Measurements from ENCODE around the gene SLC39A11.
"Not testable (repeated sequence)": the region's sequence is repeated elsewhere in the genome, so short reads cannot be mapped to it uniquely, and the experiment has no call there.

DNA sequence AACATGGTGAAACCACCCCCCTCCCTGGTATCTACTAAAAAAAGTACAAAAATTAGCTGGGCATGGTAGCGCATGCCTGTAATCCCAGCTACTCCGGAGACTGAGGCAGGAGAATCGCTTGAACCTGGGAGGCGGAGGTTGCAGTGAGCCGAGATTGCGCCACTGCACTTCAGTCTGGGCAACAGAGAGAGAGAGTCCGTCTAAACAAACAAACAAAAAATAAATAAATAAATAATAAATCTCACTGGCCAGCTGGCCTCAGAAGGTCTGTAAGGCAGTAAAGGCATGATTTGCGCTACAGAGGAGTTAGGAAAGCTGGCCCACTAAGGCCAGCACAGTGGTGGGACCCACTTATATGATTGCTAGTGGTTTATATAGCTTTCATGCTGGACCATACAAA, 155.2 kb downstream of the SLC39A11 start:
- TF ChIP-seq, protein P1, sequence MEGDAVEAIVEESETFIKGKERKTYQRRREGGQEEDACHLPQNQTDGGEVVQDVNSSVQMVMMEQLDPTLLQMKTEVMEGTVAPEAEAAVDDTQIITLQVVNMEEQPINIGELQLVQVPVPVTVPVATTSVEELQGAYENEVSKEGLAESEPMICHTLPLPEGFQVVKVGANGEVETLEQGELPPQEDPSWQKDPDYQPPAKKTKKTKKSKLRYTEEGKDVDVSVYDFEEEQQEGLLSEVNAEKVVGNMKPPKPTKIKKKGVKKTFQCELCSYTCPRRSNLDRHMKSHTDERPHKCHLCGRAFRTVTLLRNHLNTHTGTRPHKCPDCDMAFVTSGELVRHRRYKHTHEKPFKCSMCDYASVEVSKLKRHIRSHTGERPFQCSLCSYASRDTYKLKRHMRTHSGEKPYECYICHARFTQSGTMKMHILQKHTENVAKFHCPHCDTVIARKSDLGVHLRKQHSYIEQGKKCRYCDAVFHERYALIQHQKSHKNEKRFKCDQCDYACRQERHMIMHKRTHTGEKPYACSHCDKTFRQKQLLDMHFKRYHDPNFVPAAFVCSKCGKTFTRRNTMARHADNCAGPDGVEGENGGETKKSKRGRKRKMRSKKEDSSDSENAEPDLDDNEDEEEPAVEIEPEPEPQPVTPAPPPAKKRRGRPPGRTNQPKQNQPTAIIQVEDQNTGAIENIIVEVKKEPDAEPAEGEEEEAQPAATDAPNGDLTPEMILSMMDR (IDR thresholded peaks at IDR 0.05; ENCODE audit: insufficient read depth, low read length) = not testable (repeated sequence)
- not testable (repeated sequence) for TF ChIP-seq POLR2AphosphoS5, GABPA (IDR thresholded peaks at IDR 0.05; ENCODE audit: low read depth)
- TF ChIP-seq, protein P2, sequence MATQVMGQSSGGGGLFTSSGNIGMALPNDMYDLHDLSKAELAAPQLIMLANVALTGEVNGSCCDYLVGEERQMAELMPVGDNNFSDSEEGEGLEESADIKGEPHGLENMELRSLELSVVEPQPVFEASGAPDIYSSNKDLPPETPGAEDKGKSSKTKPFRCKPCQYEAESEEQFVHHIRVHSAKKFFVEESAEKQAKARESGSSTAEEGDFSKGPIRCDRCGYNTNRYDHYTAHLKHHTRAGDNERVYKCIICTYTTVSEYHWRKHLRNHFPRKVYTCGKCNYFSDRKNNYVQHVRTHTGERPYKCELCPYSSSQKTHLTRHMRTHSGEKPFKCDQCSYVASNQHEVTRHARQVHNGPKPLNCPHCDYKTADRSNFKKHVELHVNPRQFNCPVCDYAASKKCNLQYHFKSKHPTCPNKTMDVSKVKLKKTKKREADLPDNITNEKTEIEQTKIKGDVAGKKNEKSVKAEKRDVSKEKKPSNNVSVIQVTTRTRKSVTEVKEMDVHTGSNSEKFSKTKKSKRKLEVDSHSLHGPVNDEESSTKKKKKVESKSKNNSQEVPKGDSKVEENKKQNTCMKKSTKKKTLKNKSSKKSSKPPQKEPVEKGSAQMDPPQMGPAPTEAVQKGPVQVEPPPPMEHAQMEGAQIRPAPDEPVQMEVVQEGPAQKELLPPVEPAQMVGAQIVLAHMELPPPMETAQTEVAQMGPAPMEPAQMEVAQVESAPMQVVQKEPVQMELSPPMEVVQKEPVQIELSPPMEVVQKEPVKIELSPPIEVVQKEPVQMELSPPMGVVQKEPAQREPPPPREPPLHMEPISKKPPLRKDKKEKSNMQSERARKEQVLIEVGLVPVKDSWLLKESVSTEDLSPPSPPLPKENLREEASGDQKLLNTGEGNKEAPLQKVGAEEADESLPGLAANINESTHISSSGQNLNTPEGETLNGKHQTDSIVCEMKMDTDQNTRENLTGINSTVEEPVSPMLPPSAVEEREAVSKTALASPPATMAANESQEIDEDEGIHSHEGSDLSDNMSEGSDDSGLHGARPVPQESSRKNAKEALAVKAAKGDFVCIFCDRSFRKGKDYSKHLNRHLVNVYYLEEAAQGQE (IDR thresholded peaks at IDR 0.05; ENCODE audit: insufficient replicate concordance, low read depth) = not testable (repeated sequence)

All from HL-60 (cell line).